Femur (tissue), 1 donor: ENCODE data around the gene URAD.

Experiments
- DNase-seq: peaks from one replicate; pipeline ENCODE4 v3.0.0-alpha.2; 2017

Gene URAD

GRCh38 chr13:27954406-27954851, 34.1 kb downstream of the URAD start:
- DNase-seq: no peak

GRCh38 chr13:27953676-27954405, 34.7 kb downstream of the URAD start:
- peak; percentile 86 for DNase-seq

DNA sequence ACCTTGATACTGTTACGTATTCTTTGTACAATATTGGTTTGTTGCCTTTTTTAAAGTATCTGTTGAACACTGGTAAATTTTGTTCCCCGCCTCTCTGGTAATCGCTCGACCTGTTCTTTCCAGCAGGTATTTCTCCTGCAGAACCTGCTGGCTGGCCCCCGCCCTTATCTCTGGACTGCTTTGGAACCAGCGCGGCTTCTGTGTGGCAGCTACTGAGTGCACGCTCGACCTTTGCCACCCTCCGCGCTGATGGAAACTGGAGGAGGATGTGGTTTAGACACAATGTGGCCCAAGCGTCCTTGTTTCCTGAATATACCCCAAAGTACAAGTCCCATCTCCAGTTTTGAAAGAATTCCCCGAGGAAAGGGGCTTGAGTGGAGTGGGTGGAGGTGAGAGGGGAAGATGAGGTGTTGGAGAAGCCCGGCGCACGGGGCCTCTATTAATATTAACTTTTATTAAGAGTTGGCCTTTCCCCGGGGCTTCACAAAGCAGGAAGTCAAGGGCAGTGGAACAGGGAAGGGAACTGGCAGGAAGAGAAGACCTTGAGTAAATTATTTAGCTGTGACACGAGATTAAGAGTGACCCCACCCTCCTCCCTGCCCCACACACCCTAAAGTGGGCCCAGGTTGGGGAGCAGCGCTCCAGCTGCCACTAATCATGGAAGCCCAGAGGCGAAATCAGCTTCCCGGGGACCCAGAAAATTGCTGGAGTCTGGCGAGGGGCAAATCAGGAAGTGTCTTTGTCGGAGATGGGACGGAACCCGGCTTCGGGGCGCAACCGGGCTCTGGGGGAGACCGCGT, 35.4 kb downstream of the URAD start:
- DNase-seq: no peak

GRCh38 chr13:27942972-27943371, 45.5 kb downstream of the URAD start:
- no peak for DNase-seq

DNA sequence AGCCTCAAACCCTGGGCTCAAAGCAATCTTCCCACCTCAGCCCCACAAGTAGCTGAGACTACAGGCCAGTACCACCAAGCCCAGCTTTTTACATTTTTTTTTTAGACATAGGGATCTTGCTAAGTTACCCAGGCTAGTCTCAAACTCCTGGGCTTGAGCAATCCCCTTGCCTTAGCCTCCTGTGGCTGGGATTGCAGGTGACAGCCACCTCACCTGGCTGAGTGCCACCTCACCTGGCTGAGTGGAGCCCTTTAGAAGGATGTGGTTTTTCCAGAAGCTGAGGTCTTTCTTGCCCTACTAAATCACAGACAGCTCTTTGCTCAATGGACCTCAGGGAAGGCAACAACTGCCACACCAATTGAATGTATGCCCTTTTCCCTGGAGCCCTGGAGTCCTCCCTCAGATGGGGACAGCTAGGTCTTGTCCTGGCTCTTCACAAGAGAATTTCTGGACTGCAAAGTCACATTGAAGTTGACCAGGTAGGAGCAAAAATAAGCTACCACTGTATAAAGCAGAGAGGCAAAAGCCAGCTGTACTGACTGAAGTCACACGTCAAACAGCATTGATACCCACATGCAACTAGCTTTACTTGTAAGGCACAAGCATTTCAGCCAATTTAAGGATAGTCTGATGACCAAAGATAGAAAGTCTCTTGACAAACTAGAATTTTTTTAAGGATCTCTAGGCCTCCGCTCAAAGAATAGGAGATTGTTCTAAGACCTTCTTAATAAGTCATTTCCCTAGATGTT, 54.7 kb downstream of the URAD start:
- DNase-seq: no peak

- DNase-seq: no peak
Measured at GRCh38 chr13:27933118-27933517, 55.4 kb downstream of the URAD start.

DNA sequence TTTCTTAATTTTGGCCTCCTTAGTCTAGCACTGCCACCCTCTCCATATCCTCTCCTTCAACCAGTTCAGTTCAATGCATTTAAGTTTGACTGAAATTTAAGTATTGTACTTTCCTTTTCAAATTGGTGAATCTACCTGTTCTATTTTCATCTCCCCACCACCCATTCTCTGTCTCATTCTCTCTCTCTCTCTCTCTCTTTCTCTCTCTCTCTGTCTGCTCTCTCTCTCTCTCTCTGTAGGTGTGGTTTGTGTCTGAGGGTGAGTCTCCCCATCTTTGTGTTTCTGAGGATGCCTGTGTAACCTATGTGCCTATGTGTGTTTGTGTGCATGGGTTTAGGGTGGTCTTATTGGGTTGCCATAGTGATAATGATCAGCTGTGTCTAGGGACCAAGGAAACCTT, 58.6 kb downstream of the URAD start:
- DNase-seq: no peak

GRCh38 chr13:27928805-27929753, 59.4 kb downstream of the URAD start:
- no peak for DNase-seq

DNA sequence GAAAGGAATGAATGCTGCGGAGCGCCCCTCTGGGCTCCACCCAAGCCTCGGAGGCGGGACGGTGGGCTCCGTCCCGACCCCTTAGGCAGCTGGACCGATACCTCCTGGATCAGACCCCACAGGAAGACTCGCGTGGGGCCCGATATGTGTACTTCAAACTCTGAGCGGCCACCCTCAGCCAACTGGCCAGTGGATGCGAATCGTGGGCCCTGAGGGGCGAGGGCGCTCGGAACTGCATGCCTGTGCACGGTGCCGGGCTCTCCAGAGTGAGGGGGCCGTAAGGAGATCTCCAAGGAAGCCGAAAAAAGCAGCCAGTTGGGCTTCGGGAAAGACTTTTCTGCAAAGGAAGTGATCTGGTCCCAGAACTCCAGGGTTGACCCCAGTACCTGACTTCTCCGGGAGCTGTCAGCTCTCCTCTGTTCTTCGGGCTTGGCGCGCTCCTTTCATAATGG, 60.1 kb downstream of the URAD start:
- no peak for DNase-seq
